ENCODE measurements around the gene NLN.
"Not testable (repeated sequence)": the region's sequence is repeated elsewhere in the genome, so short reads cannot be mapped to it uniquely, and the experiment has no call there.

NLN gene

GRCh38 chr5:65734196-65734775 is 12.3 kb downstream of the NLN start:
- not testable (repeated sequence) for DNase-seq (ENCODE audit: low spot score)

GRCh38 chr5:65734921-65735320 is 12.9 kb downstream of the NLN start:
- no peak for DNase-seq (ENCODE audit: low spot score)

- no peak for DNase-seq (ENCODE audit: low spot score)
These were observed 14.0 kb downstream of the NLN start for GRCh38 chr5:65736011-65736410.

- DNase-seq (ENCODE audit: low spot score) = no peak
These were observed 15.8 kb downstream of the NLN start for GRCh38 chr5:65737842-65738241.

GRCh38 chr5:65738305-65738704 is 16.3 kb downstream of the NLN start:
- no peak for DNase-seq (ENCODE audit: low spot score)

GRCh38 chr5:65739162-65739561 is 17.2 kb downstream of the NLN start:
- DNase-seq (ENCODE audit: low spot score) = no peak

GRCh38 chr5:65742565-65743231 is 20.7 kb downstream of the NLN start:
- no peak for DNase-seq (ENCODE audit: low spot score)

- no peak for DNase-seq (ENCODE audit: low spot score)
These were observed 27.3 kb downstream of the NLN start for GRCh38 chr5:65749221-65749844.

GRCh38 chr5:65749956-65750355 is 28.0 kb downstream of the NLN start:
- no peak for DNase-seq (ENCODE audit: low spot score)

GRCh38 chr5:65750938-65751337 is 28.9 kb downstream of the NLN start:
- no peak for DNase-seq (ENCODE audit: low spot score)

- DNase-seq (ENCODE audit: low spot score) = no peak
These were observed 31.2 kb downstream of the NLN start for GRCh38 chr5:65753189-65753588.

- DNase-seq (ENCODE audit: low spot score) = no peak
These were observed 36.6 kb downstream of the NLN start for GRCh38 chr5:65758546-65759144.

GRCh38 chr5:65760504-65761275 is 38.7 kb downstream of the NLN start:
- DNase-seq (ENCODE audit: low spot score) = no peak

GRCh38 chr5:65762234-65762633 is 40.2 kb downstream of the NLN start:
- no peak for DNase-seq (ENCODE audit: low spot score)

GRCh38 chr5:65765582-65765981 is 43.6 kb downstream of the NLN start:
- DNase-seq (ENCODE audit: low spot score) = no peak

GRCh38 chr5:65766175-65766574 is 44.2 kb downstream of the NLN start:
- no peak for DNase-seq (ENCODE audit: low spot score)

- no peak for DNase-seq (ENCODE audit: low spot score)
These were observed 44.8 kb downstream of the NLN start for GRCh38 chr5:65766781-65767180.

GRCh38 chr5:65767565-65767964 is 45.6 kb downstream of the NLN start:
- no peak for DNase-seq (ENCODE audit: low spot score)

GRCh38 chr5:65768723-65769346 is 46.8 kb downstream of the NLN start:
- DNase-seq (ENCODE audit: low spot score) = no peak

GRCh38 chr5:65769539-65769938 is 47.5 kb downstream of the NLN start:
- DNase-seq (ENCODE audit: low spot score) = no peak

GRCh38 chr5:65771266-65771665 is 49.3 kb downstream of the NLN start:
- no peak for DNase-seq (ENCODE audit: low spot score)

GRCh38 chr5:65772963-65773362 is 51.0 kb downstream of the NLN start:
- DNase-seq (ENCODE audit: low spot score) = not testable (repeated sequence)

All from HuH-7.5 (cell line).